ENCODE results near the gene HSFX4.

DNA sequence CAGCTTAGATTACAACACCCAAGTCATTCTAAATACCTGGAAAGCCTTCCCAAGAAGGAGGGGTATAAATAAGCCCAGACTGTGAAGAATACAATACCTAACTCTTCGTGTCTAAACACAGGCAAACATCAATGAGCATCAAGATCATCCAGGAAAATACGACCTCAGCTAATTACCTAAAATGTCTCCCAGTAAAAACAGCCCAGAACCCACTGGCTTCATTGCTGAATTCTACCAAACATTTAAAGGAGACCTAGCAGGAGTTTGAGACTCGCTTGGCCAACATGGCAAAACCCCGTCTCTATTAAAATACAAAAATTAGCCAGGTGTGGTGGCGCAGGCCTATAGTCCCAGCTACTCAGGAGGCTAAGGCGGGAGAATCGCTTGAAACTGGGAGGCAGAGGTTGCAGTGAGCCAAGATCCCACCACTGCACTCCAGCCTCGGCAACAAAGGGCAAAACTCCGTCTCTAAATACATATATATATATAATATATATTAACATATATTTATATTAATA, 19.1 kb upstream of the HSFX4 start:
- TF ChIP-seq POLR2A (IDR thresholded peaks at IDR 0.05), result no peak
- TF ChIP-seq, protein P1, sequence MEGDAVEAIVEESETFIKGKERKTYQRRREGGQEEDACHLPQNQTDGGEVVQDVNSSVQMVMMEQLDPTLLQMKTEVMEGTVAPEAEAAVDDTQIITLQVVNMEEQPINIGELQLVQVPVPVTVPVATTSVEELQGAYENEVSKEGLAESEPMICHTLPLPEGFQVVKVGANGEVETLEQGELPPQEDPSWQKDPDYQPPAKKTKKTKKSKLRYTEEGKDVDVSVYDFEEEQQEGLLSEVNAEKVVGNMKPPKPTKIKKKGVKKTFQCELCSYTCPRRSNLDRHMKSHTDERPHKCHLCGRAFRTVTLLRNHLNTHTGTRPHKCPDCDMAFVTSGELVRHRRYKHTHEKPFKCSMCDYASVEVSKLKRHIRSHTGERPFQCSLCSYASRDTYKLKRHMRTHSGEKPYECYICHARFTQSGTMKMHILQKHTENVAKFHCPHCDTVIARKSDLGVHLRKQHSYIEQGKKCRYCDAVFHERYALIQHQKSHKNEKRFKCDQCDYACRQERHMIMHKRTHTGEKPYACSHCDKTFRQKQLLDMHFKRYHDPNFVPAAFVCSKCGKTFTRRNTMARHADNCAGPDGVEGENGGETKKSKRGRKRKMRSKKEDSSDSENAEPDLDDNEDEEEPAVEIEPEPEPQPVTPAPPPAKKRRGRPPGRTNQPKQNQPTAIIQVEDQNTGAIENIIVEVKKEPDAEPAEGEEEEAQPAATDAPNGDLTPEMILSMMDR (IDR thresholded peaks at IDR 0.05), result no peak
